NCI-H446 (cell line): ENCODE measurements around the gene PHLDB1.
A peak's percentile ranks its signal among the peaks of the same experiment; 100 is the strongest.
"Not testable (repeated sequence)": the region's sequence is repeated elsewhere in the genome, so short reads cannot be mapped to it uniquely, and the experiment has no call there.

ENCODE experiments used
- DNase-seq, 2 experiments: peaks; one replicate each; lab custom pipeline; 2025; lab: John Stamatoyannopoulos, UW

PHLDB1 gene

DNA sequence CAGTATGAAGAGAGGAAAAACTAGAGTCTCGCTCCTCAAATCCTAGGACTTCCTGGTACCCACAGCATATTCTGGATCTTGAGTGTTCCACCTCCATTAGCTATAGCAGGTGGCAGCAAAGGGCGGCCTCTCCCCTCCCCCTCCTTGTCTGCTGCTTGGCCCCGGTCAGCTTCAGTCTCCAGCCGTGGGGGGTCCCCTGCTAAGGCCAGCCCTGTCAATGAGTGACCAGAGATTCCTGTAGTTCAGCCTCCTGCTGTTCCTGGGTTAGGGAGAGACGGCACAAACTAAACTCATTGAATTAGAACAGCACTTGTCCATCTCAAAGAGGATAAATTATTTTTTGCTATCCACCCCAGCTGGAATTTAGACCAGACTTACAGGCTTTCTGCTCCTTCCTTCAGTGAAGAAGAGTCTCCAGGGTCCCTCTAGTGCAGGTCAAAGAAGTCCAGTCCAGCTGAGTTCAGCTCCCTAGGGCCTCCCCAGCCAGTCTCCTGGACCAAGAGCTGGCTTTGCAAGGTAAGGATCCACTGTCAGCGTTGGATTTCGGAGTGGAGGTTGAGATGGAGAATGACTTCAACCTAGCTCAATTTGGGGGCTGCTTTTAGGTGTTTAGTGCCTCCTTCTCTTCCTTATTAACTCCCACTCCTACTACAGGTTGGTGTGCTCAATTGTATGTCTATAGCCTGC, 1.1 kb upstream of the PHLDB1 start:
- no peak for DNase-seq

DNA sequence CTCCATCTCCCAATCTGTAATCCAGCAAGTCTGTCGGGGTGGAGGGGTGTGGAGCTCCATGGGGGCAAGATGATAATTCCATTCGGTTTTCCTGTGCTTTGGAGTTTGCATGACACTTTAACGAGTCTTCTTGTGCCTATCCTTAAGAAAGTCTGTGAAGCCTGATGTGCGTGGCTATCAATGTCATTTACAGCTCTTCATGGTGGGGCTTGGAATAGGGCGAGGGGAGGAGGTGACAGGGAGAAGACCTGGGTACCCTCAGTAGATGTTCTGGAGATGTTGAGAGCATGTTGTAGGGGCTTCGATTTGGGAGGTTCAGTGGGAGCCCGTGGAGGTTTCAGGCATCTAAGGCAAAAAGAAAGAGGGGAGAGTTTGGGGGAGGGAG, 579 bp upstream of the PHLDB1 start:
- DNase-seq = no peak

DNA sequence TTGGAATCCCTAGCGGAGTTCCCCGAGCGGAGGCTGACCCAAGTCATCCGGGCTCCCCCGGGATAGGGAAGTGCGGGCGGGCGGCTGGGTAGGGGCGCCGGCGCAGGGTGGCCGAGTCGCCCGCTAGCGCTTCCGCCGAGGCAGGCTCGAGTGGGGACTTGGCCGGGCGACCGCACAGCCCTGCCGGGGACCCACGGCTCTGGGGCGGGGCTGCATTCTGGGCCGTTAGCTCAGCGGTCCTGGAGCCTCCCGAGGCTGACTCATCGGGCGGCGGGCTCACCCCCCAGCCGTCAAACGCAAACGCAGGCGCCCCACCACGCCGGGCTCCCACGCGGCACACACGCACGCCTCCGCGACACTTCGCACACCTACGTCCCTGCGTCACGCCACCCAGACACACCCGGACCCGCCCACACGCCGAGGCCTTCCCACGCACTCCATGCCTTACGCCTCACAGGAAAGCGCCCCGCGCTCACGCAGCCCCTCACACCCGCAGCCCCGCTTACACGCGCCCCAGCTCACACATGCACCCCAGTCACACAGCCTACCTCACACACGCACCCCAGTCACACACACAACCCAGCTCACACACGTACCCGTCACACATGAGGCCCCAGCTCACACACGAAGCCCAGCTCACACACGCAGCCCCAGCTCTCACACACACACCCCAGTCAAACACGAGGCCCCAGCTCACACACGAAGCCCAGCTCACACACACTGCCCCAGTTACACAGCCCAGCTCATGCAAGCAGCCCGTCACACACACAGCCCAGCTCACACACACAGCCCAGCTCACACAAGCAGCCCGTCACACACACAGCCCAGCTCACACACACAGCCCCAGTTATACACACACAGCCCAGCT, 1.2 kb downstream of the PHLDB1 start:
- DNase-seq = no peak

DNA sequence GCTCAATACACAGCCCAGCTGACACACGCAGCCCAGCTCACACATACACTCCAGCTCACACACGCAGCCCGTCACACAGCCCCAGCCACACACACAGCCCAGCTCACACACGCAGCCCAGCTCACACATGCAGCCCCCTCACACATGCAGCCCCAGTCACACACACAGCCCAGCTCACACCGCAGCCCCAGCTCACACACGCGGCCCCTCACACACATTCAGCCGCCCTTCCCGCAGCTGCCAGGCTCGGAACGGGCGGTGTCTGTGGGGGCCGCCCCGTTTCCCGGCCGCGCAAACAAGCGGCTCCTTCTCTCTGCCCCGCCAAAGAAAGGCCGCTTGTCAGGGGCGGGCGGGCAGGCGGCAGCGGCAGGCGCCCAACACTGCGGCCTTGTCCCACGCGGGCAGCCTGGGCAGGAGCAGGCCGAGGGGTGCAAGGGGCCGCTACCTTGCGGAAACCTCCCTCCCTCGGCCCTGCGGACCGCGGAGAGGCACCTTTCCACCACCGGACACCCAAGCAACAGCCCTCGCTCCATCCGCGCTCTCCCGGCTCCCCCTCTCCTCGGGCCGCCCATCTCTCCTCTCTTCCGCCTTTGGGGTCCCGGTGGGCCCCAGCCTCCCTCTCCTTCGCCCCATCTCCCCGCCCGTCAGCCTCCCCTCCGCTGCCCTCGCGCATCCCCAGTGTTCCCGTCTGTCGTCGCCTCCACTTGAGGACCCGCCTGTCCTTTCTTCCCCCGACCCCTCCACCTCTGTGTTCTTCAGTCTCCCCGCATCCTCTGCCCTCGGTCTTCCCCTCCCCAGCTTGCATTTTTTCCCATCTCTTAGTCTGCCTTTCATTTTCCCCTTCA, 2.2 kb downstream of the PHLDB1 start:
- DNase-seq = no peak

DNA sequence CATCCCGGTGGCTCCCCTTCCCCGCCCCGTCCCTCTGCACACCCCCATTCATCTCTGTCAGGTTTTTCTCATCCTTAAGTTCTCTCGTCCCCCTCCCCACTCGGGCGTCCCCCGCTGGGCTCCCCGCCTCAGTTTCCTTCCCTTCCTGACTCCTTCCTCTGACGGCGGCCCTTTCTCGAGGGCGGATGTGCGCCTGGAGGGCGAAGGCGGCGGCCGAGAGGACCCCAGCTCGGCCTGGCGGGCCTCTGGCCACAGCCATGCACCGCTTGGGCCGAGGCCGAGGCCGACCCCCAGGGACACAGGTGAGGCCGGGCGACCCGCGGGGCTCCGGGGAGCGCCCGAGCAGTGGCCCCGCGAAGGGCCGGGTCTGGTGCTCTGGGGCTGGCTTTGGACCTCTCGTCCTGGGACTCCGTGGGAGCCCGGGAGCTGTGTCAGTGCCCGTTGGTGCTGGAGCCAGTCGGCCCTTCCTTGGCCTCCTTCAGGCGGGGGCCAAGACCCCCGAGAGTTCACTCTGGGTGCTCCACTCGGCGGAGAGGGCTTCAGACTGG, 2.9 kb downstream of the PHLDB1 start:
- DNase-seq = no peak

DNA sequence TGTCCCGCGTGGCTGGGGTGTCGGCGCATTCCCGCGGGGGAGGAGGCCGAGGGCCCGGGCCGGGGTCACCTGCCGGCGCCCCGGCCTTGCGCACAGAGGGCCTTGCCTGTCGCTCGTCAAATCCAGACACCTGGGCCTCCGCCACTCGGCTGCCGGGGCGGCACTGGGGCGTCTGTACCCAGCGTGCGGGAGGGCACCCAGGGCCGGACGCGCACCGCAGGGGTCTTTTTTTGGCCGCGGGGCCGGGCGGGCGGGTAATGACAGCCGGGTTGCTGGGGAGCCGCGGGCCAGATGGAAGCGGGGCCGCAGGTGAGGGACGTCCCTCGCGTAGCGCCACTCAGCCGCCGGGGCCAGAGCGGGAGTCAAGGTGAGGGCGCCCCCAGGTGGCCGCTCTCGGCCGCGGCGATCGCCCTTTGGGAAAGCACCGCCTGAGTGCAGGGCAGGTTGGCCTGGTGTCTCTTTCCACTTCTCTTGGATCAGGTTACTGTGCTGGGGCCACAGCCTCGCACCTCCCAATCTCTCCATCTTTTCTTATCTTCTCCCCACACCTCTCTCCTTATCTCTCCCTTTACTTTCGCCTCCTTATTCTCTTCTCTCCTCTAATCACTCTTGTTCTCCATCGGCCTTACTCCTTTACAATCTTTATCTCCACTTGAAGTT, 3.5 kb downstream of the PHLDB1 start:
- no peak for DNase-seq

DNA sequence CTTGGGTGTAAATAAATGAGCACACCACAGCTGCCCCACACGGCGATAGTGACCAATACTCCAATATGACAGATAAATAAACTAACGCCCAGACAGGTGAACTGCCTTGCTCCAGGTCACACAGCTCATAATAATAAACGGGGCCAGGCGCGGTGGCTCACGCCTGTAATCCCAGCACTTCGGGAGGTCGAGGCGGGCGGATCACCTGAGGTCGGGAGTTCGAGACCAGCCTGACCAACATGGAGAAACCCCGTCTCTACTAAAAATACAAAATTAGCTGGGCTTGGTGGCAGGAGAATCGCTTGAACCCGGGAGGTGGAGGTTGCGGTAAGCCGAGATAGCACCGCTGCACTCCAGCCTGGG, 4.0 kb downstream of the PHLDB1 start:
- DNase-seq = not testable (repeated sequence)

DNA sequence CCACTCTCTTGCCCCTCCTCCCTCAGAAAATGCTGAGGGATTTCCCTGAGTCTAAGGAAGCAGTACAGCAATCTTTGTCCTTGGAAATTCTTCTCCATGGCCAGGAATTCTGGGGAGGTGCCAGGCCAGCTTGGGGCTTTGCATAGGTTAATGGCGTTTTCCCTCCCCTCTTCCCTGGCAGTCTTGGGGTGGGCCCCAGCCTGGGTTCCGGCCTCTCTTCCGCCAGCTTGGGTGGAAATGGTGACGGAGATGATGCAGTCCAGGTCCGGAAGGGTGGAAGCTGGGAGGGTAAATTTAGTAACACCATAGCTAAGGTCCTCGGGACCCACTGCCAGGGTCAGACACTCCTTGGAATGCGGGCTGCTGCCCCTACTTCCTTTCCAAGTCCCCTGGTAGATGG, 5.0 kb downstream of the PHLDB1 start:
- DNase-seq = no peak

DNA sequence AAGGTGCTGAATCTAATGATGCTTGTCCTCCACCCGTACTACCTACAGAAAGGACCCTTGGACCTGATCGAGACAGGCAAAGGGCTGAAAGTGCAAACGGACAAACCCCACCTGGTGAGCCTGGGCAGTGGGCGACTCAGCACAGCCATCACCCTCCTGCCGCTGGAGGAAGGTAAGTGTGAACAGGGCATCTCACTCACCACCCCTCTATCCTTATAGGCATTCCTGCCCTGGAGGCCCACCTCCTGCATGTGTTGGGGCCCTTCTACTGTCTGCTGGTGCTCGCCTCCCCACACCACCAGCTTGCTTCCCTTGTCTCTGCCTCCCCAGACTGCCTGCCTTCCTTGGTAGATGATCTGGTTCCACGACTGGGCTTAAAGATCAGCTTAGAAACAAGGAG, 7.1 kb downstream of the PHLDB1 start:
- DNase-seq = no peak

DNA sequence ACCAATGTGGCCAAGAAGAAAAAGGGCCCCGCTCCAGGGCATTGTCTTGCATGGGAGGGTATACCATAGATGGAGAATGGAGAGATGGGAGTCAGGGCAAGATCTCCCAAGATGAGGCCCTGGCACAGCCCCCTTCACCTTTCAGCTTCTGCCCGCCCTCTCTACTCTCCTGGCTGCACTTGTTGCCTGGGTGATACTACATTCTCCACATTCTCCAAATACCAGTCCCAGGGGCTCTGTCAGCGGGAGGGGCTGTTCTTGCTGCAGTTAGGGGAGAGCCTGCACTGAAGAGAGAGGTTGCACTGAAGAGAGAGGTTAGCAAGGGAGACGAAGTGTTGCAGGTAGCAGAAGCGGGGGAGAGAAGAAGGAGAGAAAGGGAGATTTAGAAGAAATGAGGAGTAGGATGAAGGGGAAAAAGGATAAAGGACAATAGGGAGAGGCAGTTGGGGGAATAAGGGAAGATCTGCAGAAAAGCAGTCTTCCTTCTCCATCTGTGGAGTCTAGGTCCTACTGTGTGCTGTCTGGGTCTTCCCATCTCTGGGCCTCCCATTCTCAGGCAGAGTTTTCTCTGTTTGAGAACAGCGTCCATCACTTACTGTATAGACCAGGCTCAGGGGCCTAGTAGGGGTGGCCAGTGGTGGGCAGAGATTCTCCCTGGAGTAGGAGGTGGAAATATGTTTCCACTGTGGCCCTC, 8.0 kb downstream of the PHLDB1 start:
- DNase-seq = no peak

DNA sequence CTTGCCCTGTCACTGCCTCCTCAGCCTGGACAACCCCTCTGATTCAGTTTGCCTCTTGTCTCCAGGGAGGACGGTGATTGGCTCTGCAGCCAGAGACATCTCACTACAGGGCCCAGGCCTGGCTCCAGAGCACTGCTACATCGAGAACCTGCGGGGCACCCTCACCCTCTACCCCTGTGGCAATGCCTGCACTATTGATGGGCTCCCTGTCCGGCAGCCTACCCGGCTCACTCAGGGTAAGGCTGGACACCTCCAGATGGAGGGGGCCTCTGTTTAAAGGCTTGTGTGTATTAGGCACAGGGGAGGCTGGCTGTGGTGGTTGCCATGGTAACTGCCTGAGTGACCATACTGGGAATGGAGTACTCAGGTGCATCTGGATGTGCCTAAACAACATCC, 8.6 kb downstream of the PHLDB1 start:
- no peak for DNase-seq

DNA sequence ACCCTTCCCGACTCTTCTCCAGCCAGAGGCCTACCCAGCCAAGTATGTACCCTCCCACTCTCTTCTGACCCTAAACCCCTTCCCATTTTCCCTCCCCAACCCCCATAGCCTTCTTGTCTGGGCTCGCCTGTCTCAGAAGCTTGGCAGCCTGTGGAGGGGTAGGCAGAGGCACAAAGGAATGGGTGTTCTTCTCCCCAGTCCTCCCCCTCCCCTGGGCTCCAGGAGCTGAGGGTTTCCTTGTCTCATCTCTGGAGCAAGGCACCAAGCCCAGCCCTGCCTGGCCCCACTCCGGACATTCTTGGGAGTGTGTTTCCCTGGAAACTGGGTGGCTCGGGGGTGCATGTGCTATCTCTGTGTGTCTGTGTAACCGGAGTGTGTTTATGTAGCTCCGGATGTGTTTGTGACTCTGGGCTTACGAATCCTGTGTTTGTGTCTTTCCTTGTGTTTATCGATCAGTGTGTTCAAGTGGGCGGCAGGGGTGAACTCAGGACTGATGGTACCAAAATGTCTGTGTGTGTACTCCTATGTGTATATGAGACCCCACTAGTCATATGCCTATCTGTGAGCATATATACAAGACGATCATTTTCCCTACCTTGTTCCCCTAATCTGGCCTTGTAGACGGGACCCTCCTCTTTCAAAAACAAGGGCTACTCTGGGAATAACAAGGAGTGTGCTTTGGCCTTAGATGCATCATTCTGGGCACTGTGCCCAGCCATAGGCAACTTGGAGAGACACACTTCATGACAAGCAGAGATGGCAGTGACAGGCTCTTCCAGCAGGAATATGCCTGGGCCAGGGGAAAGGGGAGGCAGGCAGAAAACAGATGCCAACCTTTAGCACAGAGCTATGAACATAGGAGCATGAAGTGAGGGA, 10.9 kb downstream of the PHLDB1 start:
- DNase-seq = peak; percentile 76 to 90

DNA sequence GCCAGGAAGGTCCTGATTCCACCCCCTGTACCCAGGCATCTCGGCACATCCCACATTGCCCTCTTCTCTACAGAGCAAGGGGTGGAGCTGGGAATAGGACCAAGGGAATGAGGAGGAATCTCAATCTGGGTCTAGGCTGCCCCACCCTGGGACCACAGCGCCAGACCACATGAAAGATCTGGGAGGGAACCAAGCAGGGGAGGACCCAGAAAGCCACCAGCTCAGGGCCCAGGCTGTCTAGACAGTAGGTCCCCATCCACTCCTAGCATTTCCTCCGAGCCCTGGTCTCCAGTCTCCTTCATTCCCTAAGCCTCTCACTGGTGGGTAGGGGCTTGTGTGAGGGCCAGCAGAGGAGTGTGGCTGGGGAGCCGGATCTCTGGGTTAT, 11.6 kb downstream of the PHLDB1 start:
- peak in 1 of 2 experiments; percentile 89 for DNase-seq

DNA sequence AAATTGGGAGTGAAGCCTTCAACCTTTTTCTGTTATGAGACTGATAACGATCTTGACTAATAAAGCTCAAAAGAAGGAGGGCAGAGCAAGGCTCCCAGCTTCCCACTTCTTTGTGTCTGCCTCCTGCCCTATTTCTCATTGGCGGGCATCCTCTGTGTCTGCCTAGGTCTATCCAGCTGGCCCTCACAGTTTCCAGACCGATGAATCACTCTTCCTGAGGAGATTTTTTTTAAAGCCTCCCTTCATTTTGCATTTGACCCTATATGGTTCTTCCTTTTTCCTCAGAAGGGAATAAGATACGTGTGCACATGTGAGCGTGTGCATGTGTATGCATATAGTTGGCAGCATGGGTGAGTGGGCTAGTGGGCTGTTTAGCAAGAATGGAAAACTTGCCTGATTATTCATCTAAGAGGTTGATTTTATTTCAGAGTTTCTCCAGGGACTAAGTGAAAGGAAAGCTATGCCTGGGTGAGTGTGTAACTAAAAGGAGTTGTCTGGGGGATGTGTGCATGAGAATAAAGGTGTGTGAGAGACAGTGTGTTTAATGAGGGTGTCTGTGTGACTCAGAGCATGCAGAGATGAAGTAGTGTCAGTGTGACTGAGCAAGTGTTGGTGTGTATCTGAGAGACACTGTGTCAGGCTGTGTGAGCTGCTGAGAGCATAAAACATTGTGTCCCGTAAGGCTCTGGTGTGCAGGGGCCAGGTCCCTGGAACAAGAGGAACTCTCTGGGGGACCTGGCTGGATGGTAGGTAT, 12.2 kb downstream of the PHLDB1 start:
- peak; percentile 88 to 91 for DNase-seq

DNA sequence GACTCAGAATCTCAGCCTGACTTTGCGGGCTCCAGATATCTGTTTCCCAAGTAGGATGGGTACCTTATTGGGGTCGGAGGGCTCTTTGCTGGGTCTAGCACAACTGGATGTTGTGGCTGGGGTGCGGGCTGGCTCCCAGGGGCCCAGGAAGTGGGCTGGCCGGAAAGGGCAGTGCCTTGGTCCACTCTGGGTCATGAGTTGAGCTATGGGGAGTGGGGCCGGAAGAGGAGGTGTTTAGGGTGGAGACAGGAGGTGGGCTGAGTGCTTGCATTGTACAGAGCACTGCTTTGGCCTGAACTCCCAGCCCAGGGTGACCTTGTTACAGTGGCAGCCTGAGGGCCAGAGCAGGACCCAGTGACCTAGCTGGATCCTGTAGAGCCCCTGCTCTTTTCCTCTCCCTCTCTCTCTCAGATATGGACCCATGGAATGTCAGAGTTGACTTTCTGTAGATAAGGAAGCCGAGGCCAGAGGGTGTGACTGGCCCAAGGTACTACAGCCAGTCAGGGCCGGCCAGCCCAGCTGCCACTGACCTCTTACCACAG, 13.2 kb downstream of the PHLDB1 start:
- DNase-seq = no peak

DNA sequence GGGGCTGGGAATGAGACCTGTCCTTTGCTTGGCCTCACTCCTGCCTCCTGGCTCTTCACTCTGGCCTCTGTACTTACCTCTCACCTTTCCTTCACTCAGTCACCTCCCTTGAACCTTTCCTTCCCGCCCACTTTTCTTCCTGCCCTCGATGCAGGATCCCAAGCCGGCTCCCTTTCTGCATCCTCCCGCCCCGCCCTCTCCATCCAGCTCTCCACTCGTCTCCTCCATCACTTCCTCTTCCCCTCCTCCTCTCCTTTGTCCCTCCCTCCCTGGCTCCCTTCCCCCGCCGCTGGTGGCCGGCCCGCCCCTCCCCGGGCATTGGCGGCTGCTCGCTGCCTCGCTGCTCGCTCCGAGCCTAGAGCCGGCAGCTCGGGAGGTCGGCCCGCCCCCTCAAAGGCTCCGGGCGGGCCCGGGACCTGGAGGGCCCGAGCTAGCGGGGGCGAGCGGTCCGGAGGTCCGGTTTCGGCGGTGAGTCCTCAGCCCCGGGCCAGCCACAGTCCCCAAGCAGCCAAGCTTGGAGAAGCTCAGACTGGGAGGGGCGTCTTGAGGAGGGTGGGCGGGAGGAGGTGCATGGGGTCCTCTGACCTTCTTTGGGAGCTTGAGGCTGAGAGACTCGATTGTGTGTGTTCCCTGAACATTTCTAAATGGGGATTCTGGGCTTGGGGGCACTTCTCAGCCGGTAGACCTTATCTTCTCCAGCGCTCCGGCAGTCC, 13.8 kb downstream of the PHLDB1 start:
- no peak for DNase-seq

DNA sequence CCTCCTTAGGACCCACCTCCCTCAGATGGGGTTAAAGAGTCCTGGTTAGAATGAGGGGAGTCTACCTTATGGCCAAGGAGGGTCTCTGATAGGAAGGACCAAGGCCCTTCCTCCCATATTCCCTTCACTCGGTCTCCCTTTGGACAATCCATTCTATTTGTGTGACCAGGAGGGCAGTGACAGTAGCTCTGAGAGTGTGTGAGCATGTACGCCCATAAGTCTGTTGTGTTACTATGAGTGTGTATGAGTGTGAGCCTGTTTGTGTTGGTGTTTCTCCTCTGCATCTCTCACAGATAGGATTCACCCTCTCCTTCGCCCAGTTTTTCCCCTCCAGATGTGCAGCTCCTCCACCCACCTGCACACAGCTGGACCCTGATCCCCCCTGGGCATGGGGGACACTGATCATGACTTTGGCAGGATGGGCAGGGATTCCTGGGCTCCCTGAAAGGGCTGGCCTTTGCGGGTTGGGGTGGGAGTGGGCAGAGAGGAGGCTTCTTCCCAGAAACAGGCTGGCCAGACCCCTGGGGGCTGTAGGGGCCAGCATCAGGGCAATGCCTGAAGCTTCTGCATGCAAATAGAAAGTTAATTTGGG, 14.5 kb downstream of the PHLDB1 start:
- DNase-seq = no peak
